Neural cell (in vitro differentiated cells): ENCODE measurements around the gene ITPR2. TPM values are rescaled to one million over a fixed set of nuclear protein-coding genes. Genes with fewer than 3 reads are reported as not detected.

Experiments
- H2AFZ ChIP-seq: fragments of 200-600, 300-800 bp; sonication (generic), shearing (Covaris generic); 2 replicates; pipeline ENCODE4 v1.6.0; 2014; ENCODE audit warnings: low read depth, mild to moderate bottlenecking, antibody characterized with exemption, low read length, moderate library complexity
- H3F3A ChIP-seq: fragments of 200-600 bp; shearing (Covaris generic); 2 replicates; pipeline ENCODE4 v1.6.1; 2016; ENCODE audit warnings: mild to moderate bottlenecking, moderate library complexity, mixed read lengths, antibody characterized with exemption, low read length; ENCODE audit not compliant: insufficient read depth, poor library complexity, severe bottlenecking
- H3K27ac ChIP-seq: fragments of 200-600, 300-800 bp; sonication (generic), shearing (Covaris generic); 2 replicates; pipeline ENCODE4 v1.5.1; 2014; ENCODE audit warnings: mild to moderate bottlenecking, low read length, moderate library complexity
- H3K27me3 ChIP-seq: fragments of 300-800, 200-600 bp; sonication (generic), shearing (Covaris generic); 2 replicates; pipeline ENCODE4 v1.6.0; 2014; ENCODE audit warnings: mild to moderate bottlenecking, low read depth, low read length, moderate library complexity; ENCODE audit not compliant: insufficient read depth
- H3K36me3 ChIP-seq: fragments of 300-800, 200-600 bp; sonication (generic), shearing (Covaris generic); 2 replicates; pipeline ENCODE4 v1.5.1; 2014; ENCODE audit warnings: mild to moderate bottlenecking, antibody characterized with exemption, low read length, moderate library complexity; ENCODE audit not compliant: insufficient read depth
- H3K4me2 ChIP-seq: fragments of 300-800, 200-600 bp; sonication (generic), shearing (Covaris generic); 2 replicates; pipeline ENCODE4 v1.6.0; 2014; ENCODE audit warnings: mild to moderate bottlenecking, low read length
- H3K4me3 ChIP-seq: fragments of 300-800, 200-600 bp; sonication (generic), shearing (Covaris generic); 2 replicates; pipeline ENCODE4 v1.5.1; 2014; ENCODE audit warnings: mild to moderate bottlenecking, low read length, moderate library complexity
- H3K79me2 ChIP-seq: fragments of 200-600 bp; shearing (Covaris generic); replicated peaks from 2 replicates; pipeline ENCODE4 v1.6.0; 2014; ENCODE audit warnings: mild to moderate bottlenecking, low read length, moderate library complexity; ENCODE audit not compliant: insufficient read depth
- H3K9ac ChIP-seq: fragments of 300-800, 200-600 bp; sonication (generic), shearing (Covaris generic); 2 replicates; pipeline ENCODE4 v1.6.1; 2016; ENCODE audit warnings: mild to moderate bottlenecking, low read length, mixed read lengths
- H3K9me2 ChIP-seq: fragments of 200-600 bp; shearing (Covaris generic); 2 replicates; pipeline ENCODE4 v1.6.1; 2016; ENCODE audit warnings: mild to moderate bottlenecking, low read length, mixed read lengths; ENCODE audit not compliant: insufficient read depth
- H3K9me3 ChIP-seq: fragments of 200-600, 300-800 bp; sonication (generic), shearing (Covaris generic); 2 replicates; pipeline ENCODE4 v1.6.1; 2016; ENCODE audit warnings: mild to moderate bottlenecking, mixed run types, low read length, moderate library complexity, mixed read lengths
- H4K20me1 ChIP-seq: fragments of 200-600 bp; shearing (Covaris generic); 2 replicates; pipeline ENCODE4 v1.6.1; 2016; ENCODE audit warnings: mild to moderate bottlenecking, mixed run types; ENCODE audit not compliant: insufficient read depth
- CTCF ChIP-seq: fragments of 450-650 bp; IDR thresholded peaks from 2 replicates; pipeline ENCODE4 v1.5.1; 2014; ENCODE audit warnings: antibody characterized with exemption, mild to moderate bottlenecking, moderate library complexity; ENCODE audit not compliant: poor library complexity, severe bottlenecking
- EP300 ChIP-seq: fragments of 450-650 bp; conservative IDR thresholded peaks from 2 replicates; pipeline ENCODE4 v1.6.1; 2014; ENCODE audit warnings: antibody characterized with exemption, mild to moderate bottlenecking, moderate library complexity; ENCODE audit not compliant: poor library complexity, severe bottlenecking
- EZH2 ChIP-seq: fragments of 200-600, 300-800 bp; shearing (Covaris generic), sonication (generic); IDR thresholded peaks from 2 replicates; pipeline ENCODE4 v1.6.1; 2014; ENCODE audit warnings: antibody characterized with exemption, low read length, borderline replicate concordance, mild to moderate bottlenecking; ENCODE audit not compliant: insufficient read depth, poor library complexity, severe bottlenecking
- MXI1 ChIP-seq: fragments of 450-650 bp; conservative IDR thresholded peaks from 2 replicates; pipeline ENCODE4 v1.6.1; 2014; ENCODE audit warnings: antibody characterized with exemption, mild to moderate bottlenecking; ENCODE audit not compliant: poor library complexity, severe bottlenecking
- POLR2AphosphoS5 ChIP-seq: IDR thresholded peaks from 2 replicates; pipeline ENCODE4 v1.6.1; 2012
- RAD21 ChIP-seq: fragments of 450-650 bp; conservative IDR thresholded peaks from 2 replicates; pipeline ENCODE4 v1.6.1; 2014; ENCODE audit warnings: antibody characterized with exemption, mild to moderate bottlenecking, moderate library complexity
- REST ChIP-seq: IDR thresholded peaks from 2 replicates; pipeline ENCODE4 v1.6.1; 2012; ENCODE audit warnings: borderline replicate concordance
- SMC3 ChIP-seq: fragments of 450-650 bp; conservative IDR thresholded peaks from 2 replicates; pipeline ENCODE4 v1.6.1; 2014; ENCODE audit warnings: antibody characterized with exemption, mild to moderate bottlenecking, moderate library complexity; ENCODE audit not compliant: poor library complexity
- TAF1 ChIP-seq: IDR thresholded peaks from 2 replicates; pipeline ENCODE4 v1.6.1; 2012; ENCODE audit warnings: low read depth
- polyA plus RNA-seq: library from polyadenylated mRNA; depleted of rRNA; stranded (reverse); fragments of >200 nt; gene quantifications from 2 replicates; pipeline ENCODE4 v1.2.3, GENCODE V29; 2014

ITPR2 gene
- polyA plus RNA-seq, 1 donor from 2014 or later: 2.0 TPM

GRCh38 chr12:26855337-26855736 is 22.3 kb upstream of the ITPR2 start:
- no peak overlapping the region for H3K4me2 ChIP-seq
- no peaks in the 10 kb centered on the region for H3K79me2 ChIP-seq

GRCh38 chr12:26854031-26854390 is 21.0 kb upstream of the ITPR2 start:
- H4K20me1 ChIP-seq: no peaks in the 10 kb centered on the region
- H3K4me3 ChIP-seq: no peak overlapping the region
- no peak overlapping the region for H3K4me2 ChIP-seq
- H3K36me3 ChIP-seq: no peaks in the 10 kb centered on the region
- TF ChIP-seq REST: no peak
- no peak for TF ChIP-seq POLR2AphosphoS5
- H3K9ac ChIP-seq: no peak overlapping the region
- no peaks in the 10 kb centered on the region for H3F3A ChIP-seq
- H3K9me2 ChIP-seq: no peaks in the 10 kb centered on the region
- no peaks in the 10 kb centered on the region for H3K9me3 ChIP-seq
- no peak overlapping the region for H2AFZ ChIP-seq
- no peaks in the 10 kb centered on the region for H3K27me3 ChIP-seq
- H3K79me2 ChIP-seq: no peaks in the 10 kb centered on the region
- H3K27ac ChIP-seq: no peak overlapping the region

More at GRCh38 chr12:26855337-26855736, 22.3 kb upstream of the ITPR2 start:
- Histone ChIP-seq H4K20me1 (no peaks in the 10 kb centered on the region), H2AFZ (no peak overlapping the region), H3K9me2 (no peaks in the 10 kb centered on the region), H3K36me3 (no peaks in the 10 kb centered on the region), H3K9me3 (no peaks in the 10 kb centered on the region), H3K9ac (no peak overlapping the region), H3K27me3 (no peaks in the 10 kb centered on the region), H3F3A (no peaks in the 10 kb centered on the region), H3K27ac (no peak overlapping the region), H3K4me3 (no peak overlapping the region)
- TF ChIP-seq MXI1 (no peak), EZH2 (no peak), TAF1 (no peak), POLR2AphosphoS5 (no peak), CTCF (no peak), SMC3 (no peak), RAD21 (no peak), EP300 (no peak), REST (no peak)
